HEK293T (cell line): ENCODE data around the gene ZNF184.

Experiments used
- ARNT ChIP-seq: fragments of 450-650 bp; IDR thresholded peaks from 2 replicates; pipeline ENCODE4 v1.6.1; 2017; ENCODE audit warnings: mild to moderate bottlenecking
- BHLHE40 ChIP-seq: fragments of 450-650 bp; IDR thresholded peaks from 2 replicates; pipeline ENCODE4 v1.6.1; 2016; ENCODE audit warnings: mild to moderate bottlenecking, moderate library complexity, borderline replicate concordance
- CTBP1 ChIP-seq: fragments of 450-650 bp; IDR thresholded peaks from 2 replicates; pipeline ENCODE4 v1.6.1; 2016; ENCODE audit warnings: borderline replicate concordance
- ELF4 ChIP-seq: fragments of 450-650 bp; IDR thresholded peaks from 2 replicates; pipeline ENCODE4 v1.6.1; 2017; ENCODE audit warnings: antibody characterized with exemption
- FOXA1 ChIP-seq: fragments of 450-650 bp; IDR thresholded peaks from 2 replicates; pipeline ENCODE4 v1.6.1; 2016; ENCODE audit warnings: mild to moderate bottlenecking
- FOXK2 ChIP-seq: fragments of 450-650 bp; IDR thresholded peaks from 2 replicates; pipeline ENCODE4 v1.6.1; 2016; ENCODE audit warnings: mild to moderate bottlenecking
- L3MBTL2 ChIP-seq: fragments of 450-650 bp; conservative IDR thresholded peaks from 2 replicates; pipeline ENCODE4 v1.6.1; 2016; ENCODE audit warnings: mild to moderate bottlenecking
- LEF1 ChIP-seq: fragments of 450-650 bp; IDR thresholded peaks from 2 replicates; pipeline ENCODE4 v1.6.1; 2017; ENCODE audit warnings: mild to moderate bottlenecking, borderline replicate concordance
- NFRKB ChIP-seq: fragments of 450-650 bp; IDR thresholded peaks from 2 replicates; pipeline ENCODE4 v1.6.1; 2016; ENCODE audit warnings: mild to moderate bottlenecking, moderate library complexity
- SP1 ChIP-seq: fragments of 450-650 bp; IDR thresholded peaks from 2 replicates; pipeline ENCODE4 v1.6.1; 2017
- TARDBP ChIP-seq: fragments of 450-650 bp; IDR thresholded peaks from 2 replicates; pipeline ENCODE4 v1.6.1; 2016

DNA sequence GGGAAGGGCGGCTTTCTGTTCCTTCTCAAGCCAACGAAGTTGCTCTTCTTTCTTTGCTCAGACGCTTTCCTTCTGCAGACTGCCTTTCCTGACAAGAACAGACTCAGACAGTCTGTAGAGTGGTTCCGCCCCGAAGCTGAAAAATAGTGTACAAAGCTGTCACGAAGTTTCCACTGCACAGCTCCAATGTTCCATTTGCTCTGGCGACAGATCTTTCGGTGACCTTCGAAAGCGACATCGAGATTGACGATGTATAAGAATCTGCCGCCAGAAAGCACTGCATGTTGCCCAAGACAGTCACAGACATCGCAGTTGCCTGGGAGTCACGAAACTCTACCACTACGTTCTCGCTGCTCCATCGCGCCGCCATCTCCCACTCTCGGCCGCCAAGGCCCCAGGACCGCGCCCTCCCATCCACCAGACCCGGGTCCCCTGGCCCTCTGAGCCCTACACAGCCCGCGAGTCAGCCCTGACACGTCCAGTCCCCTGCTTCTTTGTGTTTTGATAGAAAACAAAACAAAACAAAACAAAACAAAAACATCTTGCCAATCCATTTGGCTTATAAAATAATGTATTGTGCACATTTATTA lies 42.1 kb upstream of the ZNF184 start:
- TF ChIP-seq SP1 = no peak
- TF ChIP-seq FOXK2 = no peak
- TF ChIP-seq LEF1 = no peak
- no peak for TF ChIP-seq TARDBP
- TF ChIP-seq FOXA1 = no peak
- TF ChIP-seq NFRKB = no peak
- no peak for TF ChIP-seq ARNT
- TF ChIP-seq CTBP1 = no peak
- TF ChIP-seq L3MBTL2 = no peak
- no peak for TF ChIP-seq ELF4
- TF ChIP-seq BHLHE40 = no peak
